Lower leg skin (tissue), 3 donors: ENCODE data around the gene IFNA4.

Experiments
- CTCF ChIP-seq, 3 donors: fragments of 450-650 bp; IDR thresholded peaks; one replicate each; pipeline ENCODE4 v1.5.1; 2016; ENCODE audit warnings: antibody characterized with exemption in 3 of 3, mild to moderate bottlenecking in 3 of 3, moderate library complexity in 2 of 3
- POLR2A ChIP-seq, 2 donors: fragments of 450-650 bp; IDR thresholded peaks; one replicate each; pipeline ENCODE4 v1.6.1; 2016 to 2017; ENCODE audit warnings: antibody characterized with exemption in 2 of 2, mild to moderate bottlenecking in 1 of 2, moderate library complexity in 1 of 2

GRCh38 chr9:21234153-21234687, 46.8 kb upstream of the IFNA4 start:
- no peak for TF ChIP-seq CTCF (IDR thresholded peaks at IDR 0.05)
- no peak for TF ChIP-seq POLR2A (IDR thresholded peaks at IDR 0.05)
